NOMO-1 treated with dmso at 0.1 percent for 144 hours (cell line): ENCODE results near the gene PANK2.
"Not testable (repeated sequence)": the region's sequence is repeated elsewhere in the genome, so short reads cannot be mapped to it uniquely, and the experiment has no call there.

Source experiments
- DNase-seq: peaks from one replicate; lab custom pipeline; 2025; ENCODE audit not compliant: unreplicated experiment; lab: John Stamatoyannopoulos, UW

PANK2 gene

DNA sequence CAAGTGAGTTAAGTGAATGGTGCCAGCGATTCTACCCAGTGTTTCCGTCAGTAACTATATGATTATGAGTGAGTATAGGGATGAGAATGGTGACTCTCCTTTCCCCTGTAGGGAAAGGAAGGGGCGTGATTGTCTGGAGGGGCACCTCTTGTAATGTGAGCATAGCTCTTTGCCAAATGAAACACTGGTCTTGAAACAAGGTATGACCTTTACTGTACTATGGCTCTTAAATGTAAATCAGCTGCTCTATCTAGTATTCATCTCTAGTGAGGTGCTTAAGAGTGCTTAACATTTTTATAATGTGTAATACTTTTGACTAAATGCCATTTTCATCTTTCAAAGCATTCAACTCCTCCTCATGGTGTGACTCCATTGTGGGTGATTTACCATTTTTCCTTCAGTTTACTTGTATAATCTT, 11.0 kb downstream of the PANK2 start:
- DNase-seq, result no peak

DNA sequence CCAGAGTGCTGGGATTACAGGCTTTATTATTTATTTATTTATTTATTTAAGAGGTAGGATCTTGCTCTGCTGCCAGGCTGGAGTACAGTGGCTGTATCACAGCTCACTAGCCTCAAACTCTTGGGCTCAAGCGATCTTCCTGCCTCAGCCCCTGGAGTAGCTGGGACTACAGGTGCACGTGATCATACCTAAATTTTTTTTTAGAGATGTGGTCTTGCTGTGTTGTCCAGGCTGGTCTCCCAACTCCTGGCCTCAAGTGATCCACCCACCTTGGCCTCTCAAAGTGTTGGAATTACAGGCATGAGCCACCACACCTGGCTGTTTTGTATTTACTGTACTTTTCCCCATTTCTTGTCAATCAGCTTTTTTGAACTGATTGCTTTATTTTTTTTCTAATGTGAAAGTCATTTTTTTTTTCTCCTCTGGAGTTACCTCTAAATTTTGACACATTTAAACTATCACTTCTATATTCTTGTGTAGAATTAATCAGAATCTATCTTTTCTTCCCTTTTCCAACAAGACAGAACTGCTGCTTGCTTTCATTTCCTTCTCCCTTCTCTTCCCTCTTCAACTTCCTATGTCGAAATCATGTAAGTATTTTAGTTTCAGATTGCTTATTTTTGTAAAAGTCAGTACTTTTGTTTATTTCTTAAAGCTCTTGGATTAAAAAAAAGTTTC, 12.0 kb downstream of the PANK2 start:
- DNase-seq, result peak; percentile 44

DNA sequence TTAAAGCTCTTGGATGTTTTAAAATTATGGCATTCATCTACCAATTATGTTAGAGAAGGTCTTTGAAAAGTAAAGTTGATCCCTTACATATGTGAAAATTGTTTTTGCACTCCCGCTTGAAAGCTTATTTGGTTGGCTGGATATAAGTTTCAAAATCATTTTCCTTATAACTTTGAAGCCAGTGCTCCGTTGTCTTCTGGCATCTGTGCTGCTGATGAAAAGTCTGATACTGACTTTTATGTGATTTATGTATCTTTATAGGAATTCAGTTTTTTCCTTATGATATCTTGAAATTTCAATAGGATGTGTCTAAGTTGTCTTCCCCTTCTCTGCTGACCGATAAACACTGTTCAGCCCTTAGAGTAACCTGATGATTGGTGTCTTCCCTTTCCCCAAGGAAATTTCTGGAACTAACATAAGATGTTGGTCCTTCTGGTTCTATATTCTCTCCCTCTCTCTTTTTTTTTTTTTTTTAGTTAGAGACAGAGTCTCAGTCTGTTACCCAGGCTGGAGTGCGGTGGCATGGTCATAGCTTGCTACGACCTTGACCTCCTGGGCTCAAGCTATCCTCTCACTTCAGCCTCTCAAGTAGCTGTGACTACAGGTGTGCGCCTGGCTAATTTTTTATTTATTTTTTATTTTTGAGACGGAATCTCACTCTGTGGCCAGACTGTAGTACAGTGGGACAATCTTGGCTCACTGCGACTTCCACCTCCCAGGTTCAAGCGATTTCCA, 12.7 kb downstream of the PANK2 start:
- no peak for DNase-seq

DNA sequence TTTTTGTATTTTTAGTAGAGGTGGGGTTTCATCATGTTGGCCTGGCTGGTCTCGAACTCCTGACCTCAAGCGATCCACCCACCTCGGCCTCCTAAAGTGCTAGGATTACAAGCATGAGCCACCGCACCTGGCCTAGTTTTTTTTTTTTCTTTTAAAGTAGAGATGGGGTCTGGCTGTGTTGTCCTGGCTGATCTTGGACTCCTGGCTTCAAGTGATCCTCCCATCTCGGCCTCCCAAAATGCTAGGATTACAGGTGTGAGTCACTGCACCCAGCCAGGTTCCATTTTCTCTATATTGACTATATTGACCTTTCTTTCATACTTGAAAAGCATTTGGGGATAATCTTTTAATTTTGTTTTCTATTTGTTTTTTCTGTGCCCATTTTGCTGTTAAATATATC, 13.3 kb downstream of the PANK2 start:
- no peak for DNase-seq

DNA sequence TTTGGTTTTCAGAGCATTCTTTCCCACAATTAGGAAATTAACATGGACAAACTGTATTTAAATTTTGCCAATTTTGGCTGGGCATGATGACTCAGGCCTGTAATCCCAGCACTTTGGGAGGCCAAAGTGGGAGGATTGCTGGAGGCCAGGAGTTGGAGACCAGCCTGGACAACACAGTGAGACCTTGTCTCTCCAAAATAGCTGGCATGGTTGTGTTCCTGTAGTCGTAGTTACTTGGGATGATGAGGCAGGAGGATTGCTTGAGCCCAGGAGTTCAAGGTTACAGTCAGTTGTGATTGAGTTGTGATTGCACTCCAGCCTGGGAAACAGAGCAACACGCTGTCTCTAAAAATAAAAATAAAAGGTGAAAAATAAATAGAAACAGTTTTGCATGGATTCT, 15.0 kb downstream of the PANK2 start:
- DNase-seq, result no peak

DNA sequence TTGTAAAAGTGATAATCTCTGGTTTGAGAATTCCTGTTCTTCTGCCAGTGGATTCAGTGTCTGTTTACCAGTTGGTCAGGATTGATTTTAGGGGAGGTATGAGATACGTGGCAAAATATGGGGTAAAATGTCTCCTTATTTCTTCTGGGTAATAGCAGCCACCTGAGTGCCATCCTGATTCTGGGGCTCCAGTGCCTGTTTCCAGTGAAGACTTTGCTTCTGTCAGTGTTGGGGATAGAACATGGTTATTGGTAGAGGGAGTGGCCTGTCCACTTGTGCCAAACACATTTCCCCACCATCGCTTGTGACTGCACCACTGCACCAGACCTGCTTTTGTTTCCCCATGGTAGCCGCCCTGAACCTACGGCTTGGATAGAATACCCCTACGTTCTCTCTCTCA, 15.7 kb downstream of the PANK2 start:
- no peak for DNase-seq

DNA sequence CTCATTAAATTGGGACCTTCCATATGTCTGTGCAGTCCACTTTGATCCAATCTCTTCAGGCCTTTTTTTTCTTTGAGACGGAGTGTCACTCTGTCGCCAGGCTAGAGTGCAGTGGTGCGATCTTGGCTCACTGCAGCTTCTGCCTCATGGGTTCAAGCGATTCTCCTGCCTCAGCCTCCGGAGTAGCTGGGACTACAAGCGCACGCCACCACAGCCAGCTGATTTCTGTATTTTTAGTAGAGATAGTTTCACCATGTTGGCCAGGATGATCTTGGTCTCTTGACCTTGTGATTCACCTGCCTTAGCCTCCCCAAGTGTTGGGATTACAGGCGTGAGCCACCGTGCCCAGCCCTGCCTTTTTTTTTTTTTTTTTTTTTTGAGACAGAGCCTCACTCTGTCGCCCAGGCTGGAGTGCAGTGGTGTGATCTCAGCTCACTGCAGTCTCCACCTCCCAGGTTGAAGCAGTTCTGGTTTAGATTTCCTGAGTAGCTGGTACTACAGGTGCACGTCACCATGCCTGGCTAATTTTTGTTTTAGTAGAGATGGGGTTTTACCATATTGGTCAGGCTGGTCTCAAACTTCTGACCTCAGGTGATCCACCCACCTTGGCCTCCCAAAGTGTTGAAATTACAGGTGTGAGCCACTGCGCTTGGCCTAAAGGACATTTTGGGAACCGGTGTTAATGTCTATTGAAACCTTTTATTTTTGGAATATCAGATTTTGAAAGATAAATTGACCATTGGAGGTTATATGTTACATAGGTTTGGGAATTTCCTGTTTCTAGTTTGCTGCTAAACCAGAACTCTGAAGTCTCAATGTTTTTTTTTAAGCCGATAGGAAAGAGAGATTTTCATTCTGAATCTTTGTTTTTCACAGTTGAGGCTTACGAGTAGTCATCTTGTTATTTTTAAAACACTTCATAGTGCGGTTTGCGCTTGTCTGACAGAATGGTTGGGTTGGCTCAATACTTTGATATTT, 17.8 kb downstream of the PANK2 start:
- not testable (repeated sequence) for DNase-seq

DNA sequence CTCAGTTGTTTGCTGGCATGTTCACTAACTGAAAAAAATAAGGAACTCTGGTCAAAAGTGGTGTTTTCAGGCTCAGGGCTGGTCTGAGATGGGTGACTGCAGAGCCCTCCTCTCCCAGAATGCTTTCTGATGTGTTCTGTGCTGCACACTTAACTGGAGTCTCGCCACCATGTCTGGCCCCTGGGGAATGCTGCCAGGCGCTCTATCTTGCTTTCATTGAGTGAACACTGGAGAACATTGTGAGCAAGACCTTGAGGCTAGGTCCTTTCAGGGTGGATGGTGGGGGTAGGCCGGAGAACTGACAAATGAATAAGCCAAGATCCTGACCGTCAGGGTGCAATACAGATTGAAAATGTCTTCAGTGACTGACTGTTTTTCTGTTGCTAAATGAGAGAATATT, 19.5 kb downstream of the PANK2 start:
- no peak for DNase-seq

DNA sequence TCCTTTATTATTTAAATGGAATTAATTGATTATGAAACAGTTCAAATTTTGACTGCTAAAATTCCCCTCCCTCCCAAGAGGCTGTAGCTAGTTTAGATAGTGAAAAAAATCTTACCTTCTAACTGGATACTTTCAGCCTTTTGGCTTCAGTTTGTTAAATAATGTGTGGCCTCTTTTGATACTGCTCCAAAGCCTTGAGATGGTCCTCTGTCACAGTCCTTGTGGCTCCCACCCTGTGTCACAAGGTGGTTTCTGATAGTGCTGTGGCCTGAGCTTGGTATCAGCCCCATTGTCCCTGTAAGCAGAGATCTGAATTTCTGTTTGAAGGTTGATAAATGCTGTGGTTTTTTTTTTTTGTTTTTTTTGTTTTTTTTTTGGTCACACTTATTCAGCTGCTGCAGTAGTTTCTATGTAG, 20.8 kb downstream of the PANK2 start:
- DNase-seq, result no peak

DNA sequence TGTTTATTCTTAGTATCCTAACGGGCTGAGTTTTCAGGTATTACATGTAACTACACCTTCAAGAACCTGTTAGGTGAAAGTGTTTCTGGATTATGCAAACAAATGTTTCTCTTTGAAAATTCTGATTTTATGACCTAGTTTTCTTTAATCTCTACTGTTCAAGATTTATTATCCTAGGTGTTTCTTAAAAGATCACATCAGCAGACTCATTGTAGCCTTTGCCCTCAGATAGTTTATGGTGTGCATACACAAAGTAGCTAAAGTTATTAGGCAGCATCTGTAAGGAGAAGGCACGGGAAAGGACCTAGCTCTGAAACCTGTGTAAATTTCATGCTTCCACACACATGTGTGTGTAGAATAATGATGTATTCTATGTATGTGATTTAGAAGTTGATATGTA, 21.7 kb downstream of the PANK2 start:
- DNase-seq, result no peak

DNA sequence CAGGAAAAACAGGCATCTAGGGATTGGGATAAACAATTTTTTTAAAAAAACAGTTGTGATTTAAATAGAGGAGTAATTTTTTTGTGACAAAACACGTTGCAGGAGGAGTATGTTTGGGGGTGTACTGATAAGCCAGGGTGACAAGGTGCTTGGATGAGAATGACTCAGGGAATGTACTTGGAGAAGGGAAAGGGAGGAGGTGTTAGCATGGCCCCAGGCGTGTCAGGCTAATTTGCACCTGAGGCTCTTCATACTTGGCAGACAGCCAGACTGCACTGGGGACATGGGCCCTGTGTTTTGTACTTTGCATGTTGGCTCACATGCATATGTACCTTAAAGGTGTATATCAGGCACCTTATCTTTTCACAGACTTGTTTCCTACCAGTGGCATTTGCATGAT, 22.8 kb downstream of the PANK2 start:
- DNase-seq, result no peak

DNA sequence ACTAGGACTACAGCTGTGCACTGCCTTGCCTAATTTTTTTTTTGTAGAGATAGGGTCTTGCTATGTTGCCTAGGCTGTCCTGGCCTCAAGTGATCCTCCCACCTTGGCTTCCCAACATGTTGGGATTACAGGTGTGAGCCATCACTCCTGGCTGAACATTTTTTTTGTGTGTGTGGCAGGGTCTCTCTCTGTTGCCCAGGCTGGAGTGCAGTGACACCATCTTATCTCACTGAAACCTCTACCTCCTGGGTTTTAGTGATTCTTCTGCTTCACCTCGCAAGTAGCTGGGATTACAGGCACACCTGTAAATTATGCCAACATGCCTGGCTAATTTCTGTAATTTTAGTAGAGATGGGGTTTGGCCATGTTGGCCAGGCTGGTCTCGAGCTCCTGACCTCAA, 25.3 kb downstream of the PANK2 start:
- no peak for DNase-seq

DNA sequence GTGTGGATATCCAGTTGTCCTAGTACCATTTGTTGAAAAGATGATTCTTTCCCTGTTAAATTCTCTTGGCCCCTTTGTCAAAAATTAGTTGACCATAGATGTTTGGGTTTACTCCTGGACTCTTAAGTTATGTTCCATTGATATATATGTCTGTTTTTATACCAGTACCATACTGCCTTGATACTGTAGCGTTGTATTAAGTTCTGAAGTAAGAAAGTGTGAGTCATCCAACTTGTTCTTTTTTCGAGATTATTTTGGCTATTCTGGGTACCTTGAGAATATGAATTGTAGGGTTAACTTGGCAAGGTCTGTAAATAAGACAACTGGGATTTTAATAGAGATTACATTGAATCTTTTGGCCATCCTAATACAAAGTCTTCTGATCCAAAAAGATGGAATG, 26.5 kb downstream of the PANK2 start:
- no peak for DNase-seq

DNA sequence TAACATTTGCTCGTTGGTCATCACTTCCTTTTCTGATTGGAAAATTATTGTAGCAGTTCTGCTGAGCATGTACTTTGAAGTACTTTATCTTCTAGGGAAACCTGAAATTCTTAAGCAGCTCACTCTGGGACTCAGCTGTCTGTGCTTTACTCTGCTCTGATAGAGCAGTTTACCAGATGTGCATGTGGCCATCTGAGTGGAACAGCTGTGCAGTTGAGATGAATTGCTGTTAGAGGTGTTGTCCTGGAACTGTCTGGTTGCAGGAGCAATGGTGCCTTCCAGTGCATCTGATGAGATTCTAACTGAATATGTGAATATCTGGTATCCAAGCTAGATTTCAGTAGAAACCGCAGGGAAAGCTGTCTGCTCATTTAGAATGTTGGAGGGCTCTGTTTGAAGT, 27.2 kb downstream of the PANK2 start:
- no peak for DNase-seq

DNA sequence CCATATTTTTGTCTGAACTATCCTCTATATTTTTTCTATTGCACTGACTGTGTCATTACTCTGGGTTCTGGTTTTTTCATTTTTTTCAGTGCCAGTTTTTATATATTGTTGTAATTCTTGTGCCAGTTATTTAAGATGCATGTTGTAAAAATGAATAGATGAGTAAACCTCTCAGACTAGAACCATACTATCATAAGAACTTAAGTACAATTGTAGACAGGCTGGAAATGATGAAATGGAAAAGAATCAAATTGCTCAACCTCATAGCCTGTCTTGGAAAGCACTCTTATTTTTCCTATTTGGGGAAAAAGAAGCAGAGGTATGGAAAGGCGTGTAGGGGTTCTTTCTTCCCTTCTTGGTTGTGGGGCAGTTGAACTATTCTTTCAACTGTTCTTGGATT, 30.2 kb downstream of the PANK2 start:
- DNase-seq, result no peak

DNA sequence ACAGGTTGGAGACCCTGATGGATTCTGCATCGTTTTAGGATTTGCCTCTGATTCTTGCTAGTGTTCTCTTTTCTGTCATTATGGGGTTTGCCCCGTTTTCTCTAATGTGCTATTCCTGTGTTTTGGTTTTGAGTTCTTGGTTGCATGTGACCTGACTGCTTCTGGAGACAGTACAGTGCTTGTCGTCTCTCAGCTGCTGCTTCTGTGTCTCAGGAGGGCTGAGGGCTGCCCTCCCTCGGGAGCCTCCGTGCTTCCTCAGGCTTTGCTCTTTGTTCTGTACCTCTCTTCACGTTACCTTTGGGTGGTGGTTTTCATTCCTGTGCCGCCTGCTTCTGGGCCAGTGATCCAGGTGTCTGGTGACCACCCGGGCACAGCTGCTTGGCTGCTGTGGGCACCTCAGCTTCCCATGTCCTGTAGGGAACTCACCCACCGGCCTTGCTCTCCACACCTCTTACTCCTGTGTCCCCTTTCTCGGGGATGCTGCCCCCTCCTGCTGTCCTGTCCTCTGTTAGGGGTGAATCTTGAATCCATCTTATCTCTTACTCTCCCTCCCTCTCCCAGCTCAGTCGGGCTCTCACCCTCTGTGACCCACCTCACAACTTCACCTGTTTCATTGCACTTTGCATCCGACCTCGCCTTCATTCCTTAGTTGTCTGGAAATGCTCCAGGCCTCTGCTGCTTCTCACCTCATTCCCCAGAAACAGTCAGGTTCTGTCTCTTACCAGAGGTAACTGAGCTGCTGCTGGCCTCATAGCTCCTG, 33.2 kb downstream of the PANK2 start:
- no peak for DNase-seq

DNA sequence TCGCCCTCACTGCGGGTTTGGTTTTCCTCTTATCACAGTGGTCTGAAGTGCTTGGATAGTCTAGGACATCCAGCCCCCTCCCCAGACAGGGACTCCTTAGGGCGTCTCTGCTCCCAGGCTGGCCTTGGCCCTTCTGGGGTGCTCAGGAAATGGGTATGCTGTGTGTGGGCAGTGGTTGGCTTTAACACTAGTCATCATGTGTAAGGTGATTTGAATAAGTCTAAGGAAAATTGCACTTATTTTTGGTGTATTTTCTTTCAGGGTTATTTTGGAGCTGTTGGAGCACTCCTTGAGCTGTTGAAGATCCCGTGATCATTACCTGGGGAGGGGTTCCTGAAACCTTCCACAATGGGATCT, 33.8 kb downstream of the PANK2 start:
- DNase-seq, result no peak

DNA sequence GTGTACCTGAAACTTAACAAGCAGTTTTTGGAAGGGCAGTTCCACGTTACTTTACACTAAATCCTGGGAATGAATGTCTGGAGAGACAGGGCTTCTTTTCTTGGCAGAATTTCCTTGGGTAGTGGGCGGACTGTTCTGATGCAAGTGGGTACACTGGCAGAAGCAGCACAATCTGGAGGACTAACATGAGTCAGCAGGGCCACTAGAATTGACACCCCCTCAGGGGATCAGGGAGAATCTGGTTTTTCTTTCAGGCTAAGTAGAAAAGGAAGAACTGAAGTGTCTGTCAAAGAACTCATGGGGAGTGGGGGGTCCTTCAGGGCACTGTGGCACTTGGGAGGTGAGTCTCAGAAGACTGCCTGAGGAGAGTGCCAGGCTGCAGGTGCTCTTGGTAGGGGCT, 34.6 kb downstream of the PANK2 start:
- DNase-seq, result no peak

DNA sequence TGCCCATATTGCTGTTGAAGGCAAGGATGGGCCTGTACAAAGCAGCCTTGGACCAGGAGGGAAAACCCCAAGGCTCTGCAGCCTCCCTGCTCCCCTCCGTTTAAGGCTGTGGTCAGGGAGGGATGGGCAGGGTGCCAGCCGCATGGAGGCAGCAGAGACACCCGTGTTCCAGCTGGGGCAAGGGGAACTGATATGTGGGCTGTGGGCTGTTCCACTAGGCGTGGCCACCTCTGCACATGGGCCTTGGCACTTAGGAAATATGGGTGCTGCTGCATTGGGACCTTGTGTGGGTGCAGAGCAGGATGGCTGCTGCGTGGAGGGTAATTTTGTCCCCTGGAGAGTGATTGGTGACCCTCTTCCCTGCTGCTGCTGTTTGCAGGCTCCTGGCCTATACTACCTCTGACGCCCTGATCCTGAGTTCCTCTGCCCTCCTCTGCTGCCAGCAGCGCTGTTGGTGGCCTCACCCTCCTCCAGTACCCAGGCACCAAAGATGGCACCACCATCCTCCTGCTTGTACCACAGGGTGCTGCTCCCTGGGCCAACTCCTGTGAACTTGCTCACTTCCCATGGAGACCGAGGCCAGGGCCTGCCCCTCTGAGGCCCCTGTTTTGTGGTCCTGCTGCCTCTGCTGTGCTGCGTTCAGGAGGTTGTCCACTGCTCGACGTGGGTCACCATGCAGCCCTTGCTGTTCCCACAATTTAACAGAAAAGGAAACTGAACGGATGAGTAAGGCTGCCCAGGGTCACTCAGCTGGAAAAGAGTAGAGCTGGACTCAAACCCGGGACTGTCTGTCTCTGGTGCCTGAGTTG, 35.3 kb downstream of the PANK2 start:
- no peak for DNase-seq

DNA sequence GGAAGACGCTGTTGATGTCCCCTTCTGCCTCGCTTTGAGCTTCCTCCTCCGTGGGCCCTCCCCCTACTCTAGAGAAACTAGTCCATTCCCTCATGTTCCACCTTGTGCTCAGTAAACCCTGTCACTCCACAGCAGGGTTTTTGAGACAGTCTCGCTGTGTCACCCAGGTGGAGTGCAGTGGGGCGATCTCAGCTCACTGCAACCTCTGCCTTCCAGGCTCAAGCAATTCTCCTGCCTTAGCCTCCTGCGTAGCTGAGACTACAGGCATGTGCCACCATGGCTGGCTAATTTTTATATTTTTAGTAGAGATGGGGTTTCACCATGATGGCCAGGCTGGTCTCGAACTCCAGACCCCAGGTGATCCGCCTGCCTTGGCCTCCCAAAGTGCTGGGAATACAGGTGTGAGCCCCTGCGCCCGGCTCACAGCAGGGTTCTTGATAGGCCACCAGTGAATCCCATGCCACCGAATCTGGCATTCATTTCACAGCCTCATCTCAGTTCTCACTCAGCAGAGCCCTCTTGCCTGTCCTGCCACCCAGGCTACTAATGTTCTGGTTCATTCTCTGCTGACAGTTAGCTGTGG, 36.0 kb downstream of the PANK2 start:
- DNase-seq, result no peak
